GM12874 (cell line): Measurements from ENCODE around the gene WDR59.

ENCODE experiments used
- TF ChIP-seq, protein P1 (sequence below): IDR thresholded peaks from 2 replicates; pipeline ENCODE4 v1.5.1; 2011; ENCODE audit warnings: low read depth, mild to moderate bottlenecking, control low read depth, low read length, moderate library complexity; ENCODE audit not compliant: insufficient read depth

Gene WDR59

DNA sequence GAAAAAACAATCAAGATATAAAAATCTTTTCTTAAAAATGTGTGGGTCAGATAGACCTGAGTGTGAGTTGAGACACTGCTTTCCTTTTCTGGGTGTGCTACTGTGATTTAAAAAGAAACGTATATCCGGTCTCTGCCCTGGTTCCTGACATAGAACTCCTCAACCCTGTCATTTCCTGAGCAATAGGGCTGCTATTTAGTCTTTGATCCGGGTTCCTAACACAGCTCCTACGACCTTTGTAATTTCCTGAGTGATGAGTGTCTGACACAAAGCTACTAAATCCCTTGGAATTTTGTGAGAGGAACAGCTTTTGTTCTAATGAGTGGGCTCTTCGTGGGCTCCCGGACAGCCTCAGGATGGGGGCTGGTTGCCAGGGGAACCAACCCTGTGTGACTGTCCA is 116.4 kb downstream of the WDR59 start:
- TF ChIP-seq, protein P1, sequence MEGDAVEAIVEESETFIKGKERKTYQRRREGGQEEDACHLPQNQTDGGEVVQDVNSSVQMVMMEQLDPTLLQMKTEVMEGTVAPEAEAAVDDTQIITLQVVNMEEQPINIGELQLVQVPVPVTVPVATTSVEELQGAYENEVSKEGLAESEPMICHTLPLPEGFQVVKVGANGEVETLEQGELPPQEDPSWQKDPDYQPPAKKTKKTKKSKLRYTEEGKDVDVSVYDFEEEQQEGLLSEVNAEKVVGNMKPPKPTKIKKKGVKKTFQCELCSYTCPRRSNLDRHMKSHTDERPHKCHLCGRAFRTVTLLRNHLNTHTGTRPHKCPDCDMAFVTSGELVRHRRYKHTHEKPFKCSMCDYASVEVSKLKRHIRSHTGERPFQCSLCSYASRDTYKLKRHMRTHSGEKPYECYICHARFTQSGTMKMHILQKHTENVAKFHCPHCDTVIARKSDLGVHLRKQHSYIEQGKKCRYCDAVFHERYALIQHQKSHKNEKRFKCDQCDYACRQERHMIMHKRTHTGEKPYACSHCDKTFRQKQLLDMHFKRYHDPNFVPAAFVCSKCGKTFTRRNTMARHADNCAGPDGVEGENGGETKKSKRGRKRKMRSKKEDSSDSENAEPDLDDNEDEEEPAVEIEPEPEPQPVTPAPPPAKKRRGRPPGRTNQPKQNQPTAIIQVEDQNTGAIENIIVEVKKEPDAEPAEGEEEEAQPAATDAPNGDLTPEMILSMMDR: no peak

DNA sequence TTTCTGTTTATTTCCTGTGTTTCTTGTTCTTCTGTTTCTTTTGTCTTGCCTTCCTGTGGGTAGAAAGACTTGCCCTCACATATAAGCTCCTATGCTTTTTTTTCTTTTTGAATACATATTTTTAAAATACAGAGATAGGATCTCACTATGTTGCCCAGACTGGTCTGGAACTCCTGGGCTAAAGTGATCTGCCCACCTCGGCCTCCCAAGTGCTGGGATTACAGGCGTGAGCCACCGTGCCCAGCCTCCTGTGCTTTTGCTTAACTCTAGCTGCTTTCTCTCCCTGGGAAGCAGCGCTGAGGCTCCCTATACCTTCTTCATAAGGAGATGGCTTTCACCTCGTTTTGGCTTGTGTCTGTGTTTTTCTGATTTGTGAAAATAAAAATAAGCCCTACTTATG is 116.9 kb downstream of the WDR59 start:
- TF ChIP-seq, protein P1: no peak

DNA sequence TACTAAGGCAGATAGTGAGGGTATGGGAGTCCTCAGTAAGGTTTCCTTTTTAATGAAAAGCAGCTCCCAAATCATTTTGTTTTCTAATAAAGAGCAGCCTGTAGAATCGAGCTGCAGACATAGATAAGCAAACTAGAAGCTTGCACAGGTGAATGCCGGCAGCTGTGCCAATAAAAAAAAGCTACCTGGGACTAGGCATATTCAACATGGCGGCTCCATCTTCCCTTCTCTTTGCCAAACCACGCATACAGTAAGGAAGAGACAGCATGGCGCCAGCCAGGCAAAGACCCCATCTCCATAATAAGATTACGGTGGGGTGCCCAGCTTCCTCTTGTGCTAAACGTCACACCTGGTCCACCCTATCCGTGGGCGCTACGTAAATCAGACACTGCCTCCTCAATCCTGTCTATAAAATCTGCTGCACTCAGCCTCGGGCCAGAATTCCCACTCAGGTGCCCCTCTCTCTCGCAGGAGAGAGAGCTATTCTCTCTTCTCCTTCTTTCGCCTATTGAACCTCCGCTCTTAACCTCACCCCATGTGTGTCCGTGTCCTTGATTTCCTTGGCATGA is 117.6 kb downstream of the WDR59 start:
- TF ChIP-seq, protein P1: no peak

DNA sequence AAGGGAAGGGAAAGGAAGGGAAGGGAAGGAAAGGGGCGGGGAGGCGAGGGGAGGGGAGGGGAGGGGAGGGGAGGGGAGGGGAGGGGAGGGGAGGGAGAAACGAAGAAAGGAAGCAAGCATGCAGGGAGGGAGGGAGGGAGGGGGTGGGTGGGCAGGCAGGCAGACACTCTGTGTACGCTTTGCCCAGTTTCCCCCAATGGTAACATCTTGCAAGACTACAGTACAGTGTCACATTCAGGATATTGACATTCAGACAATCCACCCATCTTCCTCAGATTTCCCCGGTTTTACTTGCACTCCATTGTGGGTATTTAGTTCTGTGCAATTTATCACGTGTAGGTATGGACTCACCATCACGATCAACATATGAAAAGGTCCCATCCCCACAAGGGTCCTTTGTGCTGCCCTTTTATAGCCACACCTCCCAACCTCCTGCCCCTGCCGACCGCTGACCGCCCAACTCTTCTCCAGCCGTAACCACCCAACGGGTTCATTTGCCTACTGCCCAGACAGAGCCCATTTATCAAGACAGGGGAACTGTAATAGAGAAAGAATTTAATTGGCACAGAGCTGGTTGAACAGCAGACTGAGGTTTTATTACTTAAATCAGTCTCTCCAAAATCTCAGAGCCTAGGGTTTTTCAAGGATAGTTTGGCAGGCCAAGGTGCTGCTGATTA is 118.9 kb downstream of the WDR59 start:
- TF ChIP-seq, protein P1: no peak

DNA sequence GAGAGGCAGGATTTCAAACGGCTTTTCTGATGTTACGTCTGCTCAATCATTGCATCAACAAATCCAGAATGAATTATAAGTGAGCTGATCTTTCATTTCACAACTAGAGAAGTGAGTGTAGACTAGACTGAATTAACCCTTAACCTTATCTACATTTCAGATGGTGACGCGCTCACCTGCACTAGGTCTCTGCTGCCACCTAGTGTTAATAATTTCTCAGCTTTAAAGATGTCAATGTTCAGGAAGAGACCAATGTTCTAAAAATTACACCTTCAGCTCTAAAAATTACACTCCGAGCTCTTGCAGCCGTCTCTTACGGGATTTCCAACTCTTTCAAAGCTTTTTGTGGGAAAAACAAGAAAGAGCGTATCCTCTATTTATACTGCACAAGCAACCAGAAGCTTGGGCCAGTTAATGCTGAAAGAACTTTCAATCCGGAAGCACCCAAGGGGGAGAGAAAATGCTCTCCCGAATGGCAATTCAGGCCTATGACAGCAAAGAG is 122.1 kb downstream of the WDR59 start:
- TF ChIP-seq, protein P1: peak; percentile 55

DNA sequence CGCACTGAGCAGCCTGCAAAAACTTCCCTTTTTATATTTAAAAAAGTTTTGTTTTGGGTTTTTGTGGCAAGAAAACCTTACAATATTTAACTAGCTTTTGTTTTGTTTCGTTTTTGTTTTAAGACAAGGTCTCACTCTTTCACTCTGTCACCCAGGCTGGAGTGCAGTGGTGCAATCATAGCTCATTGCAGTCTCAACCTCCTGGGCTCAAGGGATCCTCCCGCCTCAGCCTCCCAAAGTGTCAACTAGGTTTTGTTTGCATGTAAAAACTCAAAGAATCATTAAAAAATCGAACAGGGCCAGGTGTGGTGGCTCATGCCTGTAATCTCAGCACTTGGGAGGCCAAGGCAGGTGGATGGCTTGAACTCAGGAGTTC is 132.4 kb downstream of the WDR59 start:
- TF ChIP-seq, protein P1: no peak

DNA sequence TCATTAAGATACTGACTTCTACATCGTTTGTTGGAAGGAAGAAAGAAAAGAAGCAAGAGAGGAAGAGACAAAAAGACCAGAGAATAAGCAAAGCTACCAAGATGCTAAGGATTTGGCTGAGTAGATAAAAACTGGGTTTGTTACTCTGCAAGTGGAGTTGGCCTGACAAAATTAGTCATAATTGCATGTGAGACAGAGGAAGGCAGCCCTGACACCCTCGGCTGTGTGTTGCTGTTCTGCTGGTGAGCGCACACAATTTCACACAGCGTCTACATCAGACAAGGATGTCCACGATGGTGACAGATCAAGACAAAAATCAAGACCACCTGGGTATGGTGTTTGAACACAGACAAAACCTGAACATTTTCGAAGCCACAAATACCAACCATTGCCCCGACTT is 134.9 kb downstream of the WDR59 start:
- TF ChIP-seq, protein P1: no peak
